NCI-H345 treated with DMSO at 0.1 percent for 48 hours (cell line): ENCODE measurements around the gene PRR29.

Experiments
- DNase-seq: peaks from one replicate; lab custom pipeline; 2025; ENCODE audit not compliant: unreplicated experiment; lab: John Stamatoyannopoulos, UW

Gene PRR29

GRCh38 chr17:64038331-64039105 is 40.4 kb downstream of the PRR29 start:
- no peak for DNase-seq

DNA sequence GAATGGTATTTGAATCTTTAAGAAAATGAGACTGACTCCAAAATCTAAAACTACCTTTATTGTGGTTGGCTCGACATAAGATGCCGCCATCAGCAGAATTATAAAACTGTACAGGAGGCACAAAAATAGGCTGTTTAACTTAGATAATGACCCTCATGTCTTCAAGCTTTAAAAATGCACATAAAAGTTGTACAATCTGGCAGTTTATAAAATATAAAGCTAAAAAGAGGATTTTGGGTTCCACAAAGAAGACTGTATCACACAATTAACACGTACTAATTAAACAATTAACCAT is 40.9 kb downstream of the PRR29 start:
- no peak for DNase-seq

GRCh38 chr17:64040206-64040605 is 42.1 kb downstream of the PRR29 start:
- DNase-seq: no peak

- no peak for DNase-seq
Observed at GRCh38 chr17:64041912-64042311, 43.8 kb downstream of the PRR29 start.

DNA sequence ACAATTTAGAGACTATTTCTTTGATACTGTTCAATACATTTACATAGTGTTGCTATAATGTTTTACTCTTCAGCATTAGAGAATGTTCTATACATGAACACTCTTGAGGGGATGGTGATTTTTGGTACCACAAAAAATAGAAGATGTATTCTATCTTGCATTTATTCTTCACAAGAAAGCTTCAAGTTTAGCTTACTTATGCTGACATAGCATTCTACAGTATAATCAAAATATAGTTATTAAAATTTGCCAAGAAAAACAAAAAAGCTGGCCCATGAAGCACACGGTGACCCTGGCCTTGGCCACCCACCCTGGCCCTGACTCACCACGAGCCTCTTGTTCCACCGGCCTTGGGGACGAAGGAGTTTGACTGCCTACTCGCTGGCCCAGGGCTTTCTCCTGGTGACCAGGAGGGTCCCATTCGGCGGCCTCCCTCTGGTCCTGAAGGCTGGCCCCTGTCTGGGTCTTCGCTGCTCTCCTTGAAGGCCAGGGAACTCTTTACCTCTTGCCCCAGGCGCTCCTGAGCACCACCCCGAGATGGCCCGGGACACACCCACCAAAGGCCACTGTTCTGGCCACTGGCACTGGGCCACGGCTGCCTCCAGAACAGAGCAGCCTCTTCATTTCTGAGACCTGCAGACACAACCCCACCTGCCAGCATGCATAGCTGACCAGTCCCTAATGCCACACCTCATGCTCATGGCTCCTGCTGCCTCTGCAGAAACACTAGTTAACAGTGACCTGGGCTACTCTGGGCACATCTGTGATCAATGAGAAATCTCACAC is 44.7 kb downstream of the PRR29 start:
- DNase-seq: no peak

GRCh38 chr17:64045176-64045575 is 47.0 kb downstream of the PRR29 start:
- no peak for DNase-seq

- DNase-seq: no peak
Observed at GRCh38 chr17:64048805-64049204, 50.7 kb downstream of the PRR29 start.

DNA sequence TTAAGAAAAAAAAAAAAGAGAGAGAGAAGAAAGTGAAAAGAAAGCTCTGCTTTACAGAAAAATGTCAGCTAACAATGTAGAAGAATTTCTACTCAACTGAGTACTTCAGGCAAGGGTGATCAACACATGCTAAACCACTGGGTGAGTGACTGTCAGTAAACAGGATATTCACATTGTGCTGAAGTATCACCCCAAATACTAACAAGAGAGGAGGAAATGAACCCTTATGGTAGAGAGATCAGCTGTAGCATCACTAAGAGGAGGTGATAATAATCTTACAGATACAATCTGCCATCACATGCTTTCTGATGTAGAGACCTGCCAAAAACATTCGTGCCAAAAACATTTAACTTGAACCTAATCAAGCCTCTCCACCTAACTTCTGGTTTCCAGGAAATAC is 53.0 kb downstream of the PRR29 start:
- no peak for DNase-seq

DNA sequence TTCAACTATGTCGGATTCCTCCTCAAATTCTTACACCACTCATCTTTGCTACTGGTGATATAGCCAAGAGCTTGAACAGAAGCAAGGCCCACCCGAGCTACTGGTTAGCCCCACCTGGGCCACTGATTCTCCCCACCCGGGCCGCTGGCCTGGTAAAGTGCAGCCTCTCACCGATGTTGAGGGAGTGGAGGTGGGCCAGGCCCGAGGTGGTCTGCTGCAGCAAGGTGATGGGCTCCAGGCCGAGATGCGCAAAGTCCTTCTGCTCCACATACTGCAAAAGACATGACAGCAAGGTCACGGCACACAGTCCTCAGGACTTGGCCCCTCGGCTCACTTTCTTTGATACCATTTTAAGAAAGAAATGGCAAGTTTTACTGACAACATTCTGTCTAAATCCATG is 55.0 kb downstream of the PRR29 start:
- DNase-seq: no peak
